Measurements from ENCODE around the gene PLEKHS1.

The PLEKHS1 gene

GRCh38 chr10:113743594-113743993 lies 7.9 kb upstream of the PLEKHS1 start:
- Histone ChIP-seq H3K4me3 (ENCODE audit: low read depth in 1 of 2, low read length in 2 of 2) (no peak overlapping the region), H3K9me3 (ENCODE audit: low read length) (no peaks in the 10 kb centered on the region), H3K9ac (ENCODE audit: low read length) (no peak overlapping the region), H3K36me3 (ENCODE audit: insufficient read depth, low read length) (no peaks in the 10 kb centered on the region), H3K4me1 (ENCODE audit: insufficient read depth, low read length) (no peaks in the 10 kb centered on the region), H3K27ac (ENCODE audit: low read depth, low read length) (no peak overlapping the region), H3K27me3 (ENCODE audit: control insufficient read depth in 1 of 2, insufficient read depth in 2 of 2, low read length in 2 of 2) (no peaks in the 10 kb centered on the region)

- H3K4me3 ChIP-seq (ENCODE audit: low read depth in 1 of 2, low read length in 2 of 2), result no peak overlapping the region
- H3K9me3 ChIP-seq (ENCODE audit: low read length), result no peaks in the 10 kb centered on the region
- no peaks in the 10 kb centered on the region for H3K4me1 ChIP-seq (ENCODE audit: insufficient read depth, low read length)
- no peaks in the 10 kb centered on the region for H3K36me3 ChIP-seq (ENCODE audit: insufficient read depth, low read length)
- H3K27me3 ChIP-seq (ENCODE audit: control insufficient read depth in 1 of 2, insufficient read depth in 2 of 2, low read length in 2 of 2), result no peaks in the 10 kb centered on the region
- H3K27ac ChIP-seq (ENCODE audit: low read depth, low read length), result no peak overlapping the region
- H3K9ac ChIP-seq (ENCODE audit: low read length), result no peak overlapping the region
Observed at GRCh38 chr10:113745374-113745773, 6.1 kb upstream of the PLEKHS1 start.

- Histone ChIP-seq H3K9me3 (ENCODE audit: low read length) (no peaks in the 10 kb centered on the region), H3K27ac (ENCODE audit: low read depth, low read length) (no peak overlapping the region), H3K36me3 (ENCODE audit: insufficient read depth, low read length) (no peaks in the 10 kb centered on the region), H3K9ac (ENCODE audit: low read length) (no peak overlapping the region), H3K27me3 (ENCODE audit: control insufficient read depth in 1 of 2, insufficient read depth in 2 of 2, low read length in 2 of 2) (no peaks in the 10 kb centered on the region), H3K4me1 (ENCODE audit: insufficient read depth, low read length) (no peaks in the 10 kb centered on the region), H3K4me3 (ENCODE audit: low read depth in 1 of 2, low read length in 2 of 2) (no peak overlapping the region)
Observed at GRCh38 chr10:113746217-113746957, 5.1 kb upstream of the PLEKHS1 start.

GRCh38 chr10:113752553-113752952 lies 1.1 kb downstream of the PLEKHS1 start:
- no peak overlapping the region for H3K27ac ChIP-seq (ENCODE audit: low read depth, low read length)
- H3K9me3 ChIP-seq (ENCODE audit: low read length), result no peaks in the 10 kb centered on the region
- H3K4me3 ChIP-seq (ENCODE audit: low read depth in 1 of 2, low read length in 2 of 2), result no peak overlapping the region
- no peaks in the 10 kb centered on the region for H3K27me3 ChIP-seq (ENCODE audit: control insufficient read depth in 1 of 2, insufficient read depth in 2 of 2, low read length in 2 of 2)
- H3K36me3 ChIP-seq (ENCODE audit: insufficient read depth, low read length), result no peaks in the 10 kb centered on the region
- no peaks in the 10 kb centered on the region for H3K4me1 ChIP-seq (ENCODE audit: insufficient read depth, low read length)
- H3K9ac ChIP-seq (ENCODE audit: low read length), result no peak overlapping the region

- H3K9ac ChIP-seq (ENCODE audit: low read length), result no peak overlapping the region
- H3K4me1 ChIP-seq (ENCODE audit: insufficient read depth, low read length), result no peaks in the 10 kb centered on the region
- H3K27me3 ChIP-seq (ENCODE audit: control insufficient read depth in 1 of 2, insufficient read depth in 2 of 2, low read length in 2 of 2), result no peaks in the 10 kb centered on the region
- H3K4me3 ChIP-seq (ENCODE audit: low read depth in 1 of 2, low read length in 2 of 2), result no peak overlapping the region
- H3K27ac ChIP-seq (ENCODE audit: low read depth, low read length), result no peak overlapping the region
- H3K9me3 ChIP-seq (ENCODE audit: low read length), result no peaks in the 10 kb centered on the region
- no peaks in the 10 kb centered on the region for H3K36me3 ChIP-seq (ENCODE audit: insufficient read depth, low read length)
Observed at GRCh38 chr10:113753020-113753692, 1.7 kb downstream of the PLEKHS1 start.

- Histone ChIP-seq H3K36me3 (ENCODE audit: insufficient read depth, low read length) (no peaks in the 10 kb centered on the region), H3K4me1 (ENCODE audit: insufficient read depth, low read length) (no peaks in the 10 kb centered on the region), H3K27me3 (ENCODE audit: control insufficient read depth in 1 of 2, insufficient read depth in 2 of 2, low read length in 2 of 2) (no peaks in the 10 kb centered on the region), H3K9ac (ENCODE audit: low read length) (no peak overlapping the region), H3K9me3 (ENCODE audit: low read length) (no peaks in the 10 kb centered on the region), H3K27ac (ENCODE audit: low read depth, low read length) (no peak overlapping the region), H3K4me3 (ENCODE audit: low read depth in 1 of 2, low read length in 2 of 2) (no peak overlapping the region)
Observed at GRCh38 chr10:113754125-113754524, 2.6 kb downstream of the PLEKHS1 start.

GRCh38 chr10:113754768-113755167 lies 3.3 kb downstream of the PLEKHS1 start:
- H3K36me3 ChIP-seq (ENCODE audit: insufficient read depth, low read length), result no peaks in the 10 kb centered on the region
- no peak overlapping the region for H3K27ac ChIP-seq (ENCODE audit: low read depth, low read length)
- H3K4me3 ChIP-seq (ENCODE audit: low read depth in 1 of 2, low read length in 2 of 2), result no peak overlapping the region
- H3K9ac ChIP-seq (ENCODE audit: low read length), result no peak overlapping the region
- no peaks in the 10 kb centered on the region for H3K27me3 ChIP-seq (ENCODE audit: control insufficient read depth in 1 of 2, insufficient read depth in 2 of 2, low read length in 2 of 2)
- no peaks in the 10 kb centered on the region for H3K4me1 ChIP-seq (ENCODE audit: insufficient read depth, low read length)
- H3K9me3 ChIP-seq (ENCODE audit: low read length), result no peaks in the 10 kb centered on the region

- H3K4me1 ChIP-seq (ENCODE audit: insufficient read depth, low read length), result no peaks in the 10 kb centered on the region
- H3K27me3 ChIP-seq (ENCODE audit: control insufficient read depth in 1 of 2, insufficient read depth in 2 of 2, low read length in 2 of 2), result no peaks in the 10 kb centered on the region
- H3K36me3 ChIP-seq (ENCODE audit: insufficient read depth, low read length), result no peaks in the 10 kb centered on the region
- no peak overlapping the region for H3K27ac ChIP-seq (ENCODE audit: low read depth, low read length)
- H3K9ac ChIP-seq (ENCODE audit: low read length), result no peak overlapping the region
- no peaks in the 10 kb centered on the region for H3K9me3 ChIP-seq (ENCODE audit: low read length)
- no peak overlapping the region for H3K4me3 ChIP-seq (ENCODE audit: low read depth in 1 of 2, low read length in 2 of 2)
Observed at GRCh38 chr10:113756940-113757543, 5.6 kb downstream of the PLEKHS1 start.

- Histone ChIP-seq H3K9me3 (ENCODE audit: low read length) (no peaks in the 10 kb centered on the region), H3K9ac (ENCODE audit: low read length) (no peak overlapping the region), H3K4me1 (ENCODE audit: insufficient read depth, low read length) (no peaks in the 10 kb centered on the region), H3K36me3 (ENCODE audit: insufficient read depth, low read length) (no peaks in the 10 kb centered on the region), H3K27ac (ENCODE audit: low read depth, low read length) (no peak overlapping the region), H3K27me3 (ENCODE audit: control insufficient read depth in 1 of 2, insufficient read depth in 2 of 2, low read length in 2 of 2) (no peaks in the 10 kb centered on the region), H3K4me3 (ENCODE audit: low read depth in 1 of 2, low read length in 2 of 2) (no peak overlapping the region)
Observed at GRCh38 chr10:113762083-113762482, 10.6 kb downstream of the PLEKHS1 start.

- no peaks in the 10 kb centered on the region for H3K9me3 ChIP-seq (ENCODE audit: low read length)
- H3K4me3 ChIP-seq (ENCODE audit: low read depth in 1 of 2, low read length in 2 of 2), result no peak overlapping the region
- H3K27ac ChIP-seq (ENCODE audit: low read depth, low read length), result no peak overlapping the region
- H3K27me3 ChIP-seq (ENCODE audit: control insufficient read depth in 1 of 2, insufficient read depth in 2 of 2, low read length in 2 of 2), result no peaks in the 10 kb centered on the region
- no peaks in the 10 kb centered on the region for H3K4me1 ChIP-seq (ENCODE audit: insufficient read depth, low read length)
- no peaks in the 10 kb centered on the region for H3K36me3 ChIP-seq (ENCODE audit: insufficient read depth, low read length)
- H3K9ac ChIP-seq (ENCODE audit: low read length), result no peak overlapping the region
Observed at GRCh38 chr10:113764582-113764981, 13.1 kb downstream of the PLEKHS1 start.

- Histone ChIP-seq H3K4me1 (ENCODE audit: insufficient read depth, low read length) (no peaks in the 10 kb centered on the region), H3K4me3 (ENCODE audit: low read depth in 1 of 2, low read length in 2 of 2) (no peak overlapping the region), H3K27ac (ENCODE audit: low read depth, low read length) (no peak overlapping the region), H3K27me3 (ENCODE audit: control insufficient read depth in 1 of 2, insufficient read depth in 2 of 2, low read length in 2 of 2) (no peaks in the 10 kb centered on the region), H3K9me3 (ENCODE audit: low read length) (no peaks in the 10 kb centered on the region), H3K9ac (ENCODE audit: low read length) (no peak overlapping the region), H3K36me3 (ENCODE audit: insufficient read depth, low read length) (no peaks in the 10 kb centered on the region)
Observed at GRCh38 chr10:113765910-113766309, 14.4 kb downstream of the PLEKHS1 start.

All from muscle layer of colon (tissue), 2 donors.